ENCODE data around the gene NEDD8.

NEDD8 gene

GRCh38 chr14:24262821-24263733 lies 30.9 kb upstream of the NEDD8 start, which contains the start of gene TGM1:
TSS of gene TGM1 (minus strand) at chr14:24263177. CDS start at chr14:24262352, 825 bp downstream.
- no peak for DNase-seq

DNA sequence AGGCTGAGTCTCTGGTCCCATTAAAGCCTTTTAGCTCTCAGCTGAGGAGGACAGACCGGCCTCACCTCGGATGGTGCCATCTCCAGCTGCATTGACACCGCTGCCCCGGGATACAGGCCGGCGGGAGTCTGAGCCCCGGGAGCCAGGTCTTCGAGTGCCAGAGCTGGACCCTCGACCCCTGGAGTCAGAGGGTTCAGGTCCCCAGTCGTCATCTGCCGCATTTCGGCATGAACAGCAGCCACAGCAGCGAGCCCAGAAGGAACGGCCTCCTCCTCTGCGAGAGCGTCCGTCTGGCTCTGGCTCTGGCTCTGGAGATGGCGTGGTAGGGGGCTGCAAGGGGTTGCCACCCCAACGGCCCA lies 29.8 kb upstream of the NEDD8 start:
- DNase-seq = no peak

GRCh38 chr14:24261256-24261968 lies 29.2 kb upstream of the NEDD8 start:
- DNase-seq = no peak

- DNase-seq = no peak
Observed at GRCh38 chr14:24260780-24261157, 28.6 kb upstream of the NEDD8 start.

- DNase-seq = no peak
Observed at GRCh38 chr14:24260026-24260779, 28.0 kb upstream of the NEDD8 start.

- no peak for DNase-seq
Observed at GRCh38 chr14:24259282-24260025, 27.3 kb upstream of the NEDD8 start.

DNA sequence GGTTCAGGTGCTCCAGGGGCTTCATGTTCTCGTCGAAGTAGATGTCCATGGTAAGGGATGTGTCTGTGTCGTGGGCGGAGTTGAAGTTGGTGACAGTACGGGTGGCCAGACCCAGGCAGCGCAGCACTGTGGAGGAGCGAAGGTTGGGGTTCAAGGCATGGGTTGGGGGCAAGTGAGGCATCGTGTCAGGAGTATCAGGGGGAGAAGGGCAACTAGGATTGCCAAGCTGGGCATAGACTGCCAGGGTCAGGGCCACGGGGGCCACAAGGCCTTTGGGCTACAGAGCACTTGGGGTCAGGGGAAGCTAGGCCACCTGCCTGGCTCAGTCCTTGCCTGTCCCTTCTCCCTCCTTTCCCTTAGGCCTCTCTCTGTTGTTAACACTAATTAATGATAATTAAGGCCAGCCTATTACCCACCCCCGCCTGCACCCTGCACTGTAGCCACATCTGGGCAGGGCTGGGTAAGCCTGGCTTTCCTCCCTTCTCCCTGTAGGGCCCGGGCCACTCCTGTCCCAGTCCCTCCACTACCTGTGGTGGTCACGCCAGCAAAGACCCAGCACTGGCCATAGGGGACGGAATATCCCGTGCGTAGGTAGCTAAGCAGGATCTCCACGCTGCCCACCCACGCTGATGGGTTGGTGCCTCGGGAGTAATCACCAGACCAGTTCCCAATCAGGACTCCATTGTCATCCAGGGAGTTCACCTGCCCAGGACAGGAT lies 26.5 kb upstream of the NEDD8 start:
- DNase-seq = no peak

DNA sequence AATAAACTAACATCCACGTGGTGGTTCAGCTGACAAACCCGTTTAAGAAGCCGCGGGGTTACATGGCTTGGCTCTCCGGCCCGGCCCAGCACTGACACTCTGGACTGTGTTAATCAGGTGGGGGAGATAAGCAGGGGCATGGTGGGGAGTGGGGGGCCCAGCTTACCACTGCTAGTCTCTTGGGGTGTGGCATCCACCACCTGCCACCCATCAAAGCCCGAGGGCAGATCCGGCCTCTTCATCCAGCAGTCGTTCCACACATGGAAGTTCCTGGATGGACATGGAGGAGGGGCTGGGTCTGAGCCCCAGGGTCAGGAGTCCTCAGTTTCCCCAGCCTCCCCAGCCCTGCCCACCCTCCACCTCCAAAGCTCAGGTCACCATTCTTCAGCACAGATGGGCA lies 26.0 kb upstream of the NEDD8 start:
- no peak for DNase-seq

- no peak for DNase-seq
Observed at GRCh38 chr14:24256960-24257359, 24.8 kb upstream of the NEDD8 start.

- no peak for DNase-seq
Observed at GRCh38 chr14:24255931-24256711, 24.0 kb upstream of the NEDD8 start.

DNA sequence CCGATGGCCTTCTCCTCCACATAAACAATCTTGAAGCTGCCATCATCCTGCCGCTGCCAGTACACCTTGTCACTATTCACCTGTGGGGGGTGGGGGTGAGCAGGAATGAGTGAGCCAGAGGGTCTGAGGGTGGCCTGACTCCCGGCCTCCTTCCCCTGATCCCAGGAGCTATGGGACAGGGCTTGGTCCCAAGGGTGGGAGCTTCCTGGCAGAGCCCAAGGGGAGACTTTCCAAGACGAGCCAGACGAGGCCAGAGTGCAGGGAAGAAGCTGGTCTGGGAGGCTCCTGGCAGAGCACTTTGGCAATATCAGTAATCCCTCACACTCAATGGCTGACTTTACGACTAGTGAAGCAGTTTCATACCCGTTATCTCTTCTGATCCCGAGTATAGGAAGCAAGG lies 23.3 kb upstream of the NEDD8 start:
- no peak for DNase-seq

GRCh38 chr14:24254630-24255392 lies 22.6 kb upstream of the NEDD8 start:
- DNase-seq = no peak

DNA sequence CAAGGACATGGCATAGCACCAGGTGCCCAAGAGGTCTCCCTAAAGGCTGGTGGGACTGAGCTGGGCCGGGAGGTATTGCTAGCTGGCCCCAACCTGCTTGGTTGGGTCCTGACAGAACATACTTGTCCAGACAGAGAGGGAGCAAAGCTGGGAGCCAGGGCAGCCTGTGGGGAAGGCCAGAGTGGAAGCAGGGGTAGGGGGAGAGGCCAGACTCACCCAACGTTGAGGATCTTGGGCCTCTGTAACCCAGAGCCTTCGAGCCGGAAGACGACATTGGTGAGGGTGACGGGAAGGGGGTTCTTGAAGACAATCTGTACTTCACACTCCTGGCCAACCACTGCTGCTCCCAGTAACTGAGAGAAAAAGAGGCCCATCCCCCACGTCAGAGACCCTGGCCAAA lies 21.8 kb upstream of the NEDD8 start:
- no peak for DNase-seq

DNA sequence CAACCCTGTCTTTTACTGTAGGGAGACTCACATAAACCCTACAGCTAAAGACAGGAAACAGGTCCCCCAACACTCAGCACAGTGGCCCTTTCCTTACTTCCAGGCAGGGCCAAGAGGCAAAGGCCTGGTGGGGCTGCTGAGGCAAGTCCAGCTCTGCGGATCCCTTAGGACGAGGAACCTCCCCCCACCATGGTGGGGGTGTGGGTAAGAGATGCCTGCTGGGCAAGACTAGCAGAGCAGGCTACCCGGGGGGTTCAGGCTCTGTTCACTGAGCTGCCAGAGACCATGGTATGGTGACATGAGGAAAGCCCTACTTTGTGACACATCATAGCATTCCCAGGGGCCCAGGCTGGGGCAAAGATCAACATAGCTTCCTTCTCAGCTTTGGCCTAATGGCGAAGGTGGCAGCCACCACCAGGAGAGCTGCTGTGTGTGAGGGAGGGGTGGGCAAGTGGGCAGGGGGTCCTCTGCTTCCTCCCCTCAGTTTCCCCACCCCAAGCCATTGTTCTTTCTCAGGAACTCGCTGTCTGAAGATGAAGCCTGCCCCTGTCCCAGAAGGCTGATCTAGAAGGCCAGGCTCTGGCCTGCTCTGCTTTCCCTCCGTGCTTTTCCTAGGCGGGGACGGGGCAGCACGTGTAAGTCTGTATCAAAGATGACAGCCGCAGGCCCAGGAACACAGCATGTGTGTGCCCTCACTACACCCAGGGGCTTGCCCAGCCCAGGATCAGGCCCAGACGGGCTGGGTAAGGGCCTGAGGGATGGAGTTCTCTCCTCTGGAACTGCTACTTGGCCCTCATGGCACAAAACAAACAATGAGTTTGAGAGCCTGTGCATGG lies 20.3 kb upstream of the NEDD8 start:
- DNase-seq = no peak

DNA sequence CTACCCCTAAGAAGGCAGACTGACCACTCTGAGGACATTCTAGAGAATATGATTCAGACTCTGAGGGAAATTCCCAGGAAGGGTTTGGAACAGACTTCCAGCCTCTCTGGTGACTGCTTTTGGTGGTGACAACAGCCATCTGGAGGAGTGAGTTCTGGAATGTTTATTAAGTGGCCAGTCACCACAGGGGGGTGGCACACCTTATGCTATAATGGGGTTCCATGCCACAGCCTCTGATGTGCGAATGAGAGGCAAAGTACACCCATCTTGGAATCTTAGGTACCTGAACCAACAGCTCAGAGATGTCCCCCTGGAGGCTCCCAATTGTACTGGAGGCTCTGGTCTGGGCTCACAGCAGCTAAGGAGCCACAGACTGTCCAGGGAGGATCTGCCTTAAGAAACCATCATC lies 19.7 kb upstream of the NEDD8 start:
- no peak for DNase-seq

DNA sequence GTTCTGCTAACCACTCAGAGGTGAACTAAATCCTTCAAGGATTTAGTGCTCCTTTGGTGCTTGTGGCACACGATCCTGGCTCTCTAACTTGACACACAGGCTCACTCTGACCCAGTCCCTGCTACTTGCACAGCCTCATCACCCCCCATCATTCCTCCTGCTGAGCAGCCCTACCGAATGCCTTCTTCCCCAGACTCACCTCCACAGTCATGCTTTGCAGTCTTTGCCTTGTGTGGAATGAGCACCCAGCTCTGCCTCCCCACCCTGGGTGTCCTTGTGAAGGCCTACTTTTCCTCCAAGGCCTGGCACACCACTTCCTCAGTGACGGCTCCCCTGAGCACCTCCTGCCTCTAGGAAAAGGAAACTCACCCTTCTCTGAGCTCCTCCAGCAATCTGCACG lies 18.2 kb upstream of the NEDD8 start:
- DNase-seq = no peak

DNA sequence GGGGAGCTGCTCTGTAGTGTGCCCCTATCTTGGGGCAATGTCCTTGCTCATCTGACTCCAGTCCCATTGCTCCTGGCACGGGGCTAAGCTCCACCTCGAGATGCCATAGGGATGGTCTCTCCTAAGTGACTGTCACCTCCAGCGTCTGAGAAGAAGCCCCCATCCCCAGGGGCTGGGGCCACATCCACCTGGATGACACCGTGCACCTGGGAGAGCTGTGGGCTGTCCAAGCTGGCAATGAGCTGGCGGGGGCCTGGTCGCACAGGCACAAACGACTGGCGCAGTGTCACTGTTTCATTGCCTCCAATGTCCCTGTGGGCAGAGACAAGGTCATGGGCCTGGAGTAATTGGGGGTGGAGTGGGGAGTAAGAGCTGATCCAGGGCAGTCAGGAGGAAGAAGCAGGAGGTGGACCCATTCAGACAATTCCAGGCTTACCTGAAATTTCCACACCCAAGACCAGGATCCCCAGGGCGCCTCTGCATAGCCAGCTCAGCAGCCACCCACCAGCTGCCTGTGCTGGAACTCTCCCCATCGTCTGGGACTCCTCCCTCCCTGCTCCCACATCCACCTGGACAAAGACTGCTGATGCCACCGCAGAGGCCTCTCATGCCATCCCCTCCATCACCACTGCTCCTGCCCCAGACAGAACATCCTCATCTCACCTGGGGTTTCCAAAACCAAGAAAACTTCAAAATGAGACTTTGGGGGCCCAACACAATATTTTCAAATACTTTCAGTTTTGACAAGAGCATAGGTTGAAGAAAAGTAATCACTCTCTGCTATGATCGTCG lies 17.3 kb upstream of the NEDD8 start:
- DNase-seq = no peak

- DNase-seq = no peak
Observed at GRCh38 chr14:24247422-24247821, 15.3 kb upstream of the NEDD8 start.

DNA sequence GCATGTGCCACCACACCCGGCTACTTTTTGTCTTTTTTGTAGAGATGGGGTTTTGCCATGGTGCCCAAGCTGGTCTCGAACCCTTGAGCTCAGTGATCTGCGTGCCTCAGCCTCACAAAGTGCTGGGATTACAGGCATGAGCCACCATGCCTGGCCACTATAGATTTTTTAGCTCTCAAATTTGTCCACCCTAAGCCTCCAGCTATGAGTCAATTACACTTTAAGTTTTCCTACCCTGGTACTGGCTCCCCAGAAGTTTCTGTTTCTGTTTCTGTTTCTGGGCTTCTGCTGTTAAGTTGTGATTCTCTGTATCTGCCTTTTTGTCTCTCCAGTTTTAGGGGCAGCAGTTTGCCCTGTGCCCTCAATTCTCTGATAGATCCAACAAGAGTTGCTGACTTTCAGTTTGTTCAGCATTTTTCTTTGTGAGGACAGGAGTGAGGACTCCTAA lies 14.6 kb upstream of the NEDD8 start:
- no peak for DNase-seq

All from NCI-H1436 treated with DMSO at 0.1 percent for 48 hours (cell line).